Ureter (tissue), 1 donor: Measurements from ENCODE around the gene CDHR5. TPM values are rescaled to one million over a fixed set of nuclear protein-coding genes. Genes with fewer than 3 reads are reported as not detected.
"Not testable (repeated sequence)": the region's sequence is repeated elsewhere in the genome, so short reads cannot be mapped to it uniquely, and the experiment has no call there.

Experiments
- DNase-seq: peaks from one replicate; pipeline ENCODE4 v3.0.0-alpha.2; 2020; ENCODE audit warnings: low spot score
- total RNA-seq: library from RNA; stranded (reverse); gene quantifications from one replicate; pipeline ENCODE4 v1.2.4, GENCODE V29; 2023
- donor health status: DM: yes; HTN: yes; CAD: no.

Gene CDHR5
- total RNA-seq, 1 donor from 2014 or later: not detected

DNA sequence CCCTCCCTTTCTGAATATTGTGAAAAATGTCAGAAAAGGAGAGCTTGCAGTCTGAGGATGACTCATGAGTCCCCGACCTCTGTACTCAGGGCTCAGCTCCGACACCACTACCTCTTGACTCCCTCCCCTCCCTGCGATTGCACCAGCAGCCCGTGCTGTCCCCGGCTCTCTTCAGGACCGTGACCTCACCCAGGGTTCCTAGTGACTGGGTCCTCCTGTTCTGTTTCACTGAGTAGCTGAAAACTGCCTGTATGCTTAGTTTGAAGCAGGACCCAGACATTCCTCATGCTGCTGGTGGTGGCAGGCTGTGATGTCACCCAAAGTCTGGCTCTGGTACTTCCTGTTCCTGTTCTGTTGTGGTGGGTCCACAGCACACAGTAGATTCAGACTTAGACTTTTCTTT is 36.8 kb downstream of the CDHR5 start:
- no peak for DNase-seq

GRCh38 chr11:587546-587945 is 37.2 kb downstream of the CDHR5 start:
- no peak for DNase-seq

GRCh38 chr11:586376-587316 is 38.1 kb downstream of the CDHR5 start:
- DNase-seq: no peak

GRCh38 chr11:584287-584686 is 40.5 kb downstream of the CDHR5 start:
- DNase-seq: no peak

DNA sequence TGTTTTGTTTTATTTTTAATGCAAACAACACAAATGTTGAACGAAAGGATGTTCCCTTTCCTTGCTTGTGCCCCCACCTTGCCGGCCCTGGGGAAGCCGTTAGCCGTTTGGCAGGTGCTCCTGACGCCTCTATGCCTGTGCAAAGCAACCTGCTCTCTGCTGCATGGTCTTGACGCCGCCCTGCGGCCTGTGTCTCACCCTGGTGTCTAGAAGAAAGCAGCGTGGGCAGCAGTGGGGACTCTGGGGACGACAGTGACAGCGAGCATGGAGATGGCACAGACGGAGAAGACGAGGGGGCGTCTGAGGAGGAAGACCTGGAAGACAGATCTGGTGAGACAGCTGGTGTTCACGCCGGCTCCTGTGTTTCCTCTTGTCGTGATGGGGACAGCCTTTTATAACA is 43.0 kb downstream of the CDHR5 start:
- DNase-seq: no peak

DNA sequence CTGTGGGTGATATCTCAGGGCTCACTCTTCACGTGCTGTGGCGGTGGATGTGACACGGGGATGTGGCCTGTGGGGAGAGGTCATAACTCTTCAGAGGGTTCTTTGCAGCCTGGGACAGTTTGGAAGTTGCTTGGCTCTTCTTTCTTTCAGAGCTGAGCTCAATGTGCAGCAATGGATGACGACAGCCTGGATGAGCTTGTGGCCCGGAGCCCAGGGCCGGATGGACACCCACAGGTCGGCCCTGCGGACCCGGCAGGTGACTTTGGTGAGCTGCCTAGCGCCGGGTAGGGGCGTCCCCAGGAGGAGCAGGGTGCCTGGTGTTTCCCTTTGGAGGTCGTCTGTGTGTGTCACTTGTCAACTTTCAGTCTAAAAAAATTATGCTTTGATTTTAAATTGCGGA is 43.4 kb downstream of the CDHR5 start:
- no peak for DNase-seq

DNA sequence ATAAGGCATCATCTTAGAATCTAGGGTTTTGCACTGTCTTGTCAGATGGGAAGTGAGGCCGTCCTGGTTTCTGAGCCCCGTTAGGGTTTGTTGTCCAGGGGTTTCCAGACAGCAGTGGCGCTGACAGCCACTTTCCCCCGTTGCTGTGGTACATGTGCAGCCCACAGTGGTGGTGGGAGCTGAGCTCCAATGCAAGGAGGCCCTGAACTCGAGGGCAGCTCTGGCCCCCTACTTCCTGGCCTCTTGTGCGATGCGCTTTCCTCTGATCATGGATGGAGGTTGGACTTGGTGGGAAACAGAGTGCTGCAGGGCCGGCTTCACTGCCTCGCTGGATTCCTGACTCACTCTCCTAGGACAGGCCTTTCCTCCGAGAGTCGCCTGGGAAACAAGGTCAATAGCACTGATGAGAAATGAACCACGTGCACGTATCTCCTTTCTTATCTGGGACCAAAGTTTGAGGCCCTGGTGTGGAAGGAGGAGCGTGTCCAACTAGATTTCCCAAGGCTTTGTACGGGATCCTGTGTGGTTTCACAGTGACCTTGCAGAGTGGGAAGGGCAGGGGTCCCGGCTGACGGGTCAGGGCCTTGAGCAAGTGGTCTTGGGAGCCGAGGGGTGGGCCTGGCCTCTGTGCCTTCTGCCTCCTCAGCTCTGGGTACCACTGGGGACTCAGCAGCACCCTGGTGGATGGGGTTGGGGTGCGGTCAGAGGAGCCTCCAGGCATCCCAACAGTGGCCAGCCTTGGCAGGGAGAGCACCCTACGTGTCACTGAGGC is 44.7 kb downstream of the CDHR5 start:
- no peak for DNase-seq

DNA sequence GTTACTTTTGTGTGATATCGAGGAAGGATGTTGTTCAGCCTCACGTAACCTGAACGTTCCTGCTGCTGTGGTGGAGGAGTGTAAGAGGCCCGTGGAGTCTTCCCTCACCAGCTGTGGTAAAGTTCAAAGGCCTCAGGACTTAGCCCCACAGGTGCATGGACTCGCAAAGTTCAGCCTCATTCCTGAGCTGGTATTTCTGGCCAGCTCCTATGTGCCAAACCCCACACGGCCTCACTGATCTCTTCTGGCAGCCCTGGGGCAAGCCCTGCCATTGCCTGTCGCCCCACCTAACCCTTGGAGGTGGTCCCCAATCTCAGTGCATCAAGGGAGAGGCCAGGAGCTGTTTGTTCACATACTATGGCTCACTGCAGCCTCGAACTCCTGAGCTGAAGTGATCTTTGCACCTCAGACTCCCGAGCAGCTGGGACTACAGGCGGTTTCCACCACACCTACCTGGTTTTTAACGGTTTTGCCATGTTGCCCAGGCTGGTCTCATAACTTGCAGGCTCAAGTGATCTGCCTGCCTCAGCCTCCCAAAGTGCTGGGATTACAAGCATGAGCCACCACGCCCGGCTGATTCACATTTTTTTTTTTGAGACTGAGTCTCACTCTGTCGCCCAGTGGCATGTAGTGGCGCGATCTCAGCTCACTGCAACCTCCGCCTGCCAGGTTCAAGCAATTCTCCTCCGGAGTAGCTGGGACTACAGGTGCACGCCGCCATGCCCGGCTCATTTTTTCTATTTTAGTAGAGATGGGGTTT is 46.3 kb downstream of the CDHR5 start:
- DNase-seq: no peak

- no peak for DNase-seq
These were observed 47.2 kb downstream of the CDHR5 start for GRCh38 chr11:577611-577894.

DNA sequence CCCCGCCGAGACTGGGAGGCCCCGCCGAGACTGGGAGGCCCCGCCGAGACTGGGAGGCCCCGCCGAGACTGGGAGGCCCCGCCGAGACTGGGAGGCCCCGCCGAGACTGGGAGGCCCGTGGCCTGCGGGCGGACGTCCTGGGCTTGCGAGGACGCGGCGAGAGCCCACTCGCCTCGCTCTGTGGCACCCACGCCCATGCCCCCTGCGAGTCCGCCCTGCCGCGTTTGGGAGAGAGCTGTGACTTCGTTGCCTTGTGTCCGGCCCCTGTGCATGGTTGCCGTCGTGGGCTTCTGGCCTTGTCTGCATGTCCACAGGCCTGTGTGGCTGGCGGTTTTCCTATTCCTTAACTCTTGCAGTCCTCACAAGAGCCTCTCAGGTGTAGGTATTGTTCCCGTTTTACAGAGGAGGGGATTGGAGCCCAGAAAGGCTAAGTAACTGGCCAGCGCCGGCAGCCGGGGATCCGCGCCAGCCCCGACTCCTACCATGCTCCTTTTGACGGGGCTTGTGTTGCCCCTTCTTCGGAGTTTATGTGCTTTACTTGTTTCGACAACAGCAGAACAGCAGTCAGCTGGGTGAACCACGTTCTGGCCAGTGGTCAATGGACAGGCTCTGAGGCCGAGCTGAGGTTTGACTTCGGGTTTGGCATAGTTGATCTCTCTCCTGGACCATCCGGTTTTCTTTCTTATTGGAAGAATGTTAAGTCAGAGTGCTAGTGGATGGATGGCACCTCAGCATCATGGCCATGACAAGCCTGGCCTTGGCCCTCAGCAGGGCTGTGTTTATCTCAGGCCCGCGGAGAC is 47.7 kb downstream of the CDHR5 start:
- DNase-seq: no peak

GRCh38 chr11:575996-576768 is 48.6 kb downstream of the CDHR5 start, which contains the start of gene PHRF1:
TSS of gene PHRF1 (plus strand) at chr11:576470. CDS start at chr11:581513, 5,043 bp downstream.
- peak; percentile 97 for DNase-seq

- no peak for DNase-seq
These were observed 49.3 kb downstream of the CDHR5 start for GRCh38 chr11:575313-575995.

DNA sequence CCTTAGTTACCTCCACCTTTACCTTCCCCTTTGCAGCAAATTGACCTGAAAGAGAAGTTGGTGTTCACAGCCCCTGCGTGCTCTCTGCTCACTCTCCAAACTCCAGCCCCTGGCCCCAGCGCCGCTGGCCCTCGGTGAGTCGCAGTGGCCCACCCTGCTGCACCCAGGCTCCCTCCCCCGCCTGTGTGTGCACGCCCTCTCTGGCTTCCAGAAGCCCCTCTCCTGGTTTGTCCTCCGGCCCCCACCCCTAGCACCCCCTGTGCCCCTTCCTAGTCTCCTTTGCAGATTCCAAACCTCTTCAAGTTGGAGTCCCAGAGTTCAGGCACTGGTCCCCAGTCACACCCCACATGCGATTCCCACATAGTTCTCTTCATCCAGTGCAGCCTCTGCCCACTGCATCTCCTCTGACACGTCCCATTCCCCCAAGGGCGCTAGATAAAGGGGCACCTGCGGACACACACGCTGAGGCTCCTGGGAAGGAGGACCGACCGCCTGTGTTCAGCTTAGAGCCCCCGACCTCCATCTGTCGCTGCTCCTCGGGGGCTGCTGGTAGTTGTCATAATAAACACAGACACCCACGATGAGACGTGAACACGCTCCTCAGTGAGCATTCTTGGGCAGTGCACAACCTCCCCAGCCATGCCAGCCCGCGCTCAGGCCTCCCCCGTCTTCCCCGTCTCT is 50.0 kb downstream of the CDHR5 start:
- no peak for DNase-seq

DNA sequence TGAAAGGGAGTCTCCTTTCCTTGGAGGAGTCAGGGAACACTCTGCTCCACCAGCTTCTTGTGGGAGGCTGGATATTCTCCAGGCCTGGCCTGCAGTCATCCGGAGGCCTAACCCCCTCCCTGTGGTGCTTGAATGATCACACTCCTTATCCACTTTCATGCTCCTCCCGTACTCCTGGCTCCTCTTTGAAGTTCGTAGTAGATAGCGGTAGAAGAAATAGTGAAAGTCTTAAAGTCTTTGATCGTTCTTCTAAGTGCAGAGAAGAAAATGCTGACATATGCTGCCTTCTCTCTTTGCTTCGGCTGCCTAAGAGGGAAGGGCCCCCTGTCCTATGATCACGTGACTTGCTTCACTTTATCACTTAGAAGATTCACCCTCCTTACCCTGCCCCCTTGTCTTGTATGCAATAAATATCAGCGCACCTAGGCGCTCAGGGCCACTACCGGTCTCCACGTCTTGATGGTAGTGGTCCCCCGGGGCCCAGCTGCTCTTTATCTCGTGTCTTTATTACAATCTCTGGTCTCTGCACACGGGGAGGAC is 50.7 kb downstream of the CDHR5 start:
- DNase-seq: not testable (repeated sequence)

GRCh38 chr11:573146-573759 is 51.5 kb downstream of the CDHR5 start:
- DNase-seq: no peak

DNA sequence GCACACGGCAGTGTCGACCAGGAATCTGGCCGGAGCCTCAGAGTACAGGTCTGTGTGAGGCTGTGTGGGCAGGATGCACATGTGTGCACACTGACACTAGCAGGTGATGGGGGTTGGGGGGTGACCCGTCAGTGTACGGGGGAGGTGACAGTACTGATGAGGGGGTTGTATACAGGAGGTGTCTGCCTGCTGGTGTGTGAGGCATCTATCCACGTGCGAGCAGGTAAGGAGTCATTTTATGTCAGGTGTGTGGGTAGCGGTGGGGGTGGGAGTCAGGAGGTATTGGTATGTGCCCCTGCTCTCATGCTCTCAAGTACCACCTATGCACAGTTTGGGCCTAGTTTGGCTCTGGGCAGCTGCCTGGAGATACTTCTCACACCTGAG is 53.0 kb downstream of the CDHR5 start:
- DNase-seq: no peak

DNA sequence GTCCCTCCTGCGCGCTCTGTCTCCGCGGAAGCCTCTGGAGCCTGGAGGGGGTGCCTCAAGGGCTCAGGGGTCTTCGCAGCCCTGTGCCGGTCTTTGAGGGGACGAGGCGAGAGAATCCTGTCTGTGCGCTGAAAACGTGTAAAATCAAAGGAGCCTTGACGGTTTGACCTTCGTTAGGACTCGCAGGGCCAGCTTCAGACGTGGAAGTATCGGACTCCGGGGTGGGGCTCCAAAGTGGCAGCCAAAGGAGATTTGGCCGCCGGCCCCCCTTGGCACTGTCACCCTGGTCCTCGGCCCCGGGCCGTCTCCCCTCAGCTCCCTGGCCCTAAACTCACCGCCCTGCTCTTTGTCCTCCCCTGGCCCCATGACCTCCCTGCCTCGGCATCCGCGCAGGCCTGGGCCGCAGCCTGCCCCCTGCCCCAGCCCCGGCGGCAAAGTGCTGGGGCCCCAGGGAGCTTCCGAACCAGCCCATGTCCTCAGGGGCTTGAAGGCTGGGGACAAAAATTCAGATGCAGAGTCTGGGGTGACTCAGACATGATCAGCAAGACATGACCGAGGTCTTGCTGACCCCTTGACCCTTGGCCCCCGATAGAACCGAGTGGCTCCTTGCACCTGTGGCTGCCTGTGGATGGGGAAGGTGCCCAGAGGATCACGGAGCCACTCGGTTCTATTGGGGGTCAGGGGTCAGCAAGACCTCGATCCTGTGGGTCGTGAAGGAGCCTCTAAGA is 55.4 kb downstream of the CDHR5 start:
- DNase-seq: peak; percentile 47
